Lung (tissue), 12 donors: Measurements from ENCODE around the gene HNRNPA1. TPM values are rescaled to one million over a fixed set of nuclear protein-coding genes. Genes with fewer than 3 reads are reported as not detected.
A peak's percentile ranks its signal among the peaks of the same experiment; 100 is the strongest.
"Not testable (repeated sequence)": the region's sequence is repeated elsewhere in the genome, so short reads cannot be mapped to it uniquely, and the experiment has no call there.

ENCODE experiments used
- ATAC-seq: fragments of 200-7000 bp; cut with Tn5 transposase; one replicate; pipeline ENCODE4 v1.9.1; 2020; ENCODE audit warnings: moderate number of reproducible peaks; ENCODE audit not compliant: insufficient read depth, low FRiP score
- DNase-seq, 3 donors: peaks; one replicate each; pipeline ENCODE4 v3.0.0-alpha.2; 2013 to 2017
- H3K27ac ChIP-seq, 2 donors: one replicate each; pipeline ENCODE4 v1.5.1; 2013; ENCODE audit warnings: mild to moderate bottlenecking in 2 of 2, moderate library complexity in 2 of 2, control low read depth in 1 of 2, inconsistent platforms in 1 of 2, low read depth in 1 of 2, low read length in 1 of 2
- H3K27me3 ChIP-seq, 3 donors: one replicate each; pipeline ENCODE4 v1.5.1; 2013; ENCODE audit warnings: low read length in 2 of 3; ENCODE audit not compliant: control insufficient read depth in 3 of 3, insufficient read depth in 3 of 3
- H3K36me3 ChIP-seq, 4 donors: one replicate each; pipeline ENCODE4 v1.5.1; 2013; ENCODE audit warnings: low read length in 4 of 4, mild to moderate bottlenecking in 1 of 4, moderate library complexity in 1 of 4; ENCODE audit not compliant: control insufficient read depth in 4 of 4, insufficient read depth in 4 of 4
- H3K4me1 ChIP-seq, 5 donors: one replicate each; pipeline ENCODE4 v1.5.1; 2013; ENCODE audit warnings: low read length in 5 of 5, mild to moderate bottlenecking in 2 of 5, moderate library complexity in 1 of 5; ENCODE audit not compliant: control insufficient read depth in 5 of 5, insufficient read depth in 5 of 5
- H3K4me3 ChIP-seq: one replicate; pipeline ENCODE4 v1.5.1; 2013; ENCODE audit warnings: mild to moderate bottlenecking, control low read depth, moderate library complexity
- H3K9ac ChIP-seq, 2 donors: one replicate each; pipeline ENCODE4 v1.5.1; 2013; ENCODE audit warnings: low read length in 2 of 2, control low read depth in 1 of 2; ENCODE audit not compliant: insufficient read depth in 1 of 2
- H3K9me3 ChIP-seq, 4 donors: one replicate each; pipeline ENCODE4 v1.5.1; 2013; ENCODE audit warnings: low read length in 3 of 4, mild to moderate bottlenecking in 1 of 4, moderate library complexity in 1 of 4; ENCODE audit not compliant: control insufficient read depth in 4 of 4, insufficient read depth in 3 of 4
- CTCF ChIP-seq: IDR thresholded peaks from 2 replicates; pipeline ENCODE4 v1.5.1; 2012; ENCODE audit warnings: mild to moderate bottlenecking; ENCODE audit errors: control extremely low read depth, extremely low read depth
- WGBS, 2 donors: extraction: QIAGEN DNeasy Blood & Tissue Kit; methylation state at CpG; one replicate each; pipeline ENCODE4 v1.1.7; 2013; 5-methylcytosine and 5-hydroxymethylcytosine counted together
- polyA plus RNA-seq, 2 donors: library from polyadenylated mRNA; stranded (reverse); fragments of 200-250 nt; gene quantifications; one replicate each; pipeline ENCODE4 v1.2.1, GENCODE V29; 2013
- total RNA-seq, 2 donors: library from RNA; depleted of rRNA in 1 of 2; stranded (reverse); fragments of >200 nt in 1 of 2; gene quantifications; one replicate each; pipeline ENCODE4 v1.2.1, GENCODE V29; 2014 to 2021
- donor health status: control.
- donor health status: control.
- donor health status: Bipolar disorder and iron deficiency.
- donor health status: healthy.
- donor health status: DM: yes; HTN: yes; CAD: no.

HNRNPA1 gene
- total and polyA plus RNA-seq, 4 donors: 803 to 937 (median 863) TPM

- 53 to 67% methylated on average over 2 of the region's 2 CpGs for WGBS, 2 donors
These were observed 30.5 kb downstream of the HNRNPA1 start for GRCh38 chr12:54311051-54311450.

GRCh38 chr12:54312309-54312708 lies 31.8 kb downstream of the HNRNPA1 start:
- not testable (repeated sequence) for H3K9ac ChIP-seq, H3K4me3 ChIP-seq, H3K27ac ChIP-seq, H3K36me3 ChIP-seq, H3K4me1 ChIP-seq, DNase-seq, H3K9me3 ChIP-seq, H3K27me3 ChIP-seq, ATAC-seq
- 83 to 99% methylated on average over 7 of the region's 7 CpGs for WGBS, 2 donors

More at GRCh38 chr12:54311051-54311450, 30.5 kb downstream of the HNRNPA1 start:
- Histone ChIP-seq H3K27me3 (no peaks in the 10 kb centered on the region), H3K9me3 (no peaks in the 10 kb centered on the region), H3K4me1 (peaks cover 0 to 5% (median 0%) of the 10 kb centered on the region in 5 donors), H3K9ac (no peak overlapping the region), H3K36me3 (no peaks in the 10 kb centered on the region), H3K4me3 (no peak overlapping the region), H3K27ac (no peak overlapping the region)
- no peak for DNase-seq
- no peak for ATAC-seq
- TF ChIP-seq CTCF: no peak

- Histone ChIP-seq H3K9me3 (no peaks in the 10 kb centered on the region), H3K4me1 (peaks cover 0 to 3% (median 0%) of the 10 kb centered on the region in 5 donors), H3K27me3 (no peaks in the 10 kb centered on the region), H3K36me3 (peaks cover 0 to 6% (median 0%) of the 10 kb centered on the region in 4 donors), H3K4me3 (no peak overlapping the region), H3K27ac (no peak overlapping the region), H3K9ac (no peak overlapping the region)
- WGBS, 2 donors: 94% methylated on average over 5 of the region's 5 CpGs
- ATAC-seq: no peak
- no peak for TF ChIP-seq CTCF
- no peak for DNase-seq
These were observed 40.8 kb downstream of the HNRNPA1 start for GRCh38 chr12:54321363-54321762.

GRCh38 chr12:54324617-54325441 lies 44.3 kb downstream of the HNRNPA1 start, which contains the start of gene COPZ1:
COPZ1 (plus strand) TSS chr12:54325131; CDS start chr12:54325164, 33 bp downstream.
- peak within 1 kb of the TSS; percentile 76 for H3K4me3 ChIP-seq
- H3K9ac ChIP-seq: peak within 1 kb of the TSS; percentile 52 to 100
- 0 to 1% methylated on average over 34 of the region's 34 CpGs for WGBS, 2 donors
- DNase-seq: peak; percentile 98 to 100 (median 100)
- H3K36me3 ChIP-seq: peaks cover 0 to 6% (median 0%) of the 10 kb centered on the region in 4 donors
- H3K27ac ChIP-seq: peak within 1 kb of the TSS; percentile 77 to 93
- peaks cover 0 to 5% (median 5%) of the 10 kb centered on the region in 5 donors for H3K4me1 ChIP-seq
- no peaks in the 10 kb centered on the region for H3K27me3 ChIP-seq
- TF ChIP-seq CTCF: peak; percentile 72
- peak; percentile 96 for ATAC-seq
- no peaks in the 10 kb centered on the region for H3K9me3 ChIP-seq

- not testable (repeated sequence) for H3K4me1 ChIP-seq
These were observed 45.0 kb downstream of the HNRNPA1 start for GRCh38 chr12:54325442-54326109.

More at GRCh38 chr12:54325442-54326109, 45.0 kb downstream of the HNRNPA1 start:
- Histone ChIP-seq H3K27ac (peak overlapping the region; percentile 77 to 93), H3K9ac (peak overlapping the region; percentile 52 to 100), H3K4me3 (peak overlapping the region; percentile 76)
- not testable (repeated sequence) for H3K27me3 ChIP-seq, H3K9me3 ChIP-seq, DNase-seq, ATAC-seq, H3K36me3 ChIP-seq
- 43 to 48% methylated on average over 22 of the region's 22 CpGs for WGBS, 2 donors
